ENCODE data around the gene SLC35B1.
"Not testable (repeated sequence)": the region's sequence is repeated elsewhere in the genome, so short reads cannot be mapped to it uniquely, and the experiment has no call there.

The SLC35B1 gene

GRCh38 chr17:49680314-49680713 lies 27.4 kb downstream of the SLC35B1 start:
- no peak for DNase-seq (ENCODE audit: low read depth)
- TF ChIP-seq POLR2A (IDR thresholded peaks at IDR 0.05; ENCODE audit: extremely low read depth, insufficient read length), result no peak
- no peak for TF ChIP-seq MYC (IDR thresholded peaks at IDR 0.05; ENCODE audit: low read depth, low read length)
- no peak for TF ChIP-seq MAX (IDR thresholded peaks at IDR 0.05; ENCODE audit: low read depth, low read length)
- no peak for TF ChIP-seq CTCF (IDR thresholded peaks at IDR 0.05; ENCODE audit: low read depth, low read length)
- no peak overlapping the region for H3K4me3 ChIP-seq (ENCODE audit: low read depth, low read length)

GRCh38 chr17:49677933-49678847 lies 29.6 kb downstream of the SLC35B1 start, which contains the start of gene SPOP:
SPOP (minus strand) TSS chr17:49678097; CDS start chr17:49622810, 55,287 bp downstream.
- DNase-seq (ENCODE audit: low read depth), result peak; percentile 99
- peak within 1 kb of the TSS; percentile 91 for H3K4me3 ChIP-seq (ENCODE audit: low read depth, low read length)
- TF ChIP-seq CTCF (IDR thresholded peaks at IDR 0.05; ENCODE audit: low read depth, low read length) (no peak), MYC (IDR thresholded peaks at IDR 0.05; ENCODE audit: low read depth, low read length) (peak; percentile 85), MAX (IDR thresholded peaks at IDR 0.05; ENCODE audit: low read depth, low read length) (peak; percentile 84), POLR2A (IDR thresholded peaks at IDR 0.05; ENCODE audit: extremely low read depth, insufficient read length) (peak; percentile 28)

- TF ChIP-seq MAX (IDR thresholded peaks at IDR 0.05; ENCODE audit: low read depth, low read length) (peak; percentile 59; the same call in 1 of the 2 replicates), MYC (IDR thresholded peaks at IDR 0.05; ENCODE audit: low read depth, low read length) (peak; percentile 21; the same call in 1 of the 2 replicates), POLR2A (IDR thresholded peaks at IDR 0.05; ENCODE audit: extremely low read depth, insufficient read length) (peak; percentile 73), CTCF (IDR thresholded peaks at IDR 0.05; ENCODE audit: low read depth, low read length) (no peak)
- H3K4me3 ChIP-seq (ENCODE audit: low read depth, low read length), result peak overlapping the region; percentile 91
- DNase-seq (ENCODE audit: low read depth), result peak; percentile 92
Observed at GRCh38 chr17:49677134-49677932, 30.4 kb downstream of the SLC35B1 start.

- TF ChIP-seq MAX (IDR thresholded peaks at IDR 0.05; ENCODE audit: low read depth, low read length) (peak; percentile 32; the same call in 1 of the 2 replicates), MYC (IDR thresholded peaks at IDR 0.05; ENCODE audit: low read depth, low read length) (no peak)
- H3K4me3 ChIP-seq (ENCODE audit: low read depth, low read length), result peak overlapping the region; percentile 91
- peak; percentile 90 for DNase-seq (ENCODE audit: low read depth)
Observed at GRCh38 chr17:49676276-49676868, 31.4 kb downstream of the SLC35B1 start.

- DNase-seq (ENCODE audit: low read depth), result no peak
- TF ChIP-seq POLR2A (IDR thresholded peaks at IDR 0.05; ENCODE audit: extremely low read depth, insufficient read length) (no peak), CTCF (IDR thresholded peaks at IDR 0.05; ENCODE audit: low read depth, low read length) (no peak), MYC (IDR thresholded peaks at IDR 0.05; ENCODE audit: low read depth, low read length) (no peak), MAX (IDR thresholded peaks at IDR 0.05; ENCODE audit: low read depth, low read length) (no peak)
- no peak overlapping the region for H3K4me3 ChIP-seq (ENCODE audit: low read depth, low read length)
Observed at GRCh38 chr17:49674507-49674906, 33.3 kb downstream of the SLC35B1 start.

GRCh38 chr17:49673679-49674078 lies 34.1 kb downstream of the SLC35B1 start:
- not testable (repeated sequence) for DNase-seq (ENCODE audit: low read depth)

More at GRCh38 chr17:49673679-49674078, 34.1 kb downstream of the SLC35B1 start:
- H3K4me3 ChIP-seq (ENCODE audit: low read depth, low read length), result not testable (repeated sequence)
